ENCODE measurements around the gene CCDC33.

CCDC33 gene

DNA sequence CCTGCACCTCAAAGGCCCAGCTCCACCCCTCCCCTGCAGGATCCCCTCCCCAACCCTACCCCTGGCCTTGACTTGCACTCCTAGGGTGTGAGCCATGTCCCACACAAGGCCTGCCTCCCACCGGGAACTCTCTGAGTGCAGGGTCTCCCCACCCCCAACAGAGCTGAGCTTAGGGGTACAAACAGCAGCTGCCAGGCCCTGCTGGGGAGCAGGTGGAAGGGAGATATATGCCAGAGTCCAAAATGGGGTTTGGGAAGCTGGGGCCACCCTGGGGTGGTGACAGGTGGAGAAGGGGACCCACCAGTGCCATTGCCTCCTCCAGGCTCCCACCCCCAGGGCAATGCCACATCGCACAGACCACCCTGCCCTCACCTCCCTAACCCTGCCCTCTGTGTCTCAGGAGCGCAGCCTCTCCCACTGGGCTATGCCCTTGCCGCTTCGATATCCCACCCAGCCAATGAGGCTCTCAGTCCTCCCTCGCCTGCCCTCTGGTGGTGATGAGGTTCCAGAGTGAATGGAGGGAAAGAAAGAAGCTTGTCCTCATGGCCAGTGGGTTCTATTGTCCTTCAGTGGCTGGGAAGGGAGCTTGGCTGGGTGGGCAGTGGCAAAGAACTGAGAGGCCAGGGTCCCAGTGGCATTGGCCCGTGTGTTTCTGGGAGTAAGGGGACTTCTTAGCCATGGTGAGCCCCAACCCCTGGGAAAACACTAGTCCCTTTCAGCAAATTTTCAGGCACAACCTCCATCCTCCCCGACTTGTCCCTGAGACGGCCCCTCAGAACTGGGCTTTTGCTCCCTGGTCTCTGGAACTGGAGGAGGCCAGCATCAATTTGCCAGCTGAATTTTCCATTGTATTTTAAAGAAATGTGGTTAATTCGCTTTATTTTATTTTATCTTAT lies 84.5 kb downstream of the CCDC33 start:
- Histone ChIP-seq H3K4me3 (replicated peaks; ENCODE audit: insufficient read depth, low read length) (no peak overlapping the region), H3K27ac (replicated peaks) (no peak overlapping the region), H3K27me3 (ENCODE audit: insufficient read depth, poor library complexity, severe bottlenecking) (no peaks in the 10 kb centered on the region)
- peak in 1 of 2 experiments; percentile 47 for DNase-seq (ENCODE audit: low read depth in 1 of 2, low spot score in 1 of 2)
- TF ChIP-seq, protein P1, sequence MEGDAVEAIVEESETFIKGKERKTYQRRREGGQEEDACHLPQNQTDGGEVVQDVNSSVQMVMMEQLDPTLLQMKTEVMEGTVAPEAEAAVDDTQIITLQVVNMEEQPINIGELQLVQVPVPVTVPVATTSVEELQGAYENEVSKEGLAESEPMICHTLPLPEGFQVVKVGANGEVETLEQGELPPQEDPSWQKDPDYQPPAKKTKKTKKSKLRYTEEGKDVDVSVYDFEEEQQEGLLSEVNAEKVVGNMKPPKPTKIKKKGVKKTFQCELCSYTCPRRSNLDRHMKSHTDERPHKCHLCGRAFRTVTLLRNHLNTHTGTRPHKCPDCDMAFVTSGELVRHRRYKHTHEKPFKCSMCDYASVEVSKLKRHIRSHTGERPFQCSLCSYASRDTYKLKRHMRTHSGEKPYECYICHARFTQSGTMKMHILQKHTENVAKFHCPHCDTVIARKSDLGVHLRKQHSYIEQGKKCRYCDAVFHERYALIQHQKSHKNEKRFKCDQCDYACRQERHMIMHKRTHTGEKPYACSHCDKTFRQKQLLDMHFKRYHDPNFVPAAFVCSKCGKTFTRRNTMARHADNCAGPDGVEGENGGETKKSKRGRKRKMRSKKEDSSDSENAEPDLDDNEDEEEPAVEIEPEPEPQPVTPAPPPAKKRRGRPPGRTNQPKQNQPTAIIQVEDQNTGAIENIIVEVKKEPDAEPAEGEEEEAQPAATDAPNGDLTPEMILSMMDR (IDR thresholded peaks at IDR 0.05; ENCODE audit: insufficient read depth, low read length), result peak; percentile 75
- TF ChIP-seq SPI1 (IDR thresholded peaks at IDR 0.05; ENCODE audit: borderline replicate concordance, low read depth), result no peak

DNA sequence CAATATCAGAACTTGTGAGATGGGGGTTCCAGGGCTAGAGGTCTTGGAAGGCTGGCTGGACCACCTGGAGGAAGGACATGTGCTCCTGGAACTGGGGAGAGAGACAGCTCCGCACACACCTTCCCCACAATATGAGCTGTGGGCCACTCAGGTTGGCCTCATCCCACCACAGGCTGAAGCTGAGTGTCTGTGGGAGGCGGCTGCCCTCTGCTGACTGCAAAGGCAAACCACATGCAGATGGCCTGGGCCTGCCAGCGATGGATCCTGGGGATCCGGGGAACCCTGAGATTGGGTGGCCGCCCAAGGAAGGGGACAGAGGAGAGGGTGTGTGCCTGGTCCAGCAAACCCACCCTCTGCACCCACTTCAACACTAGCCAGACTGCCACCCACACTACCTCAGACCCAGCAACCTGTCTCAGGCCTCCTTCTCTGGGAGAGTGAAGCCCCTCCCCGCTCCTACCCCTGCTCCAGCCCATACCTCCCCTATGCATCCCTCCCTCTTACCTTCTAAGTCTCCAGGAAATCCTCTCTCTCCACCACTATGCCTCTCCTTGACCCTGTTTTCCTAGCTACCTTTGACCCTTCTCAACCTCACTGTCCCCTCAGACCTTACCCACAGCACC lies 86.5 kb downstream of the CCDC33 start:
- Histone ChIP-seq H3K4me3 (replicated peaks; ENCODE audit: insufficient read depth, low read length) (no peak overlapping the region), H3K27me3 (ENCODE audit: insufficient read depth, poor library complexity, severe bottlenecking) (no peaks in the 10 kb centered on the region), H3K27ac (replicated peaks) (no peak overlapping the region)
- TF ChIP-seq POLR2AphosphoS5 (IDR thresholded peaks at IDR 0.05; ENCODE audit: low read depth) (no peak), GABPA (IDR thresholded peaks at IDR 0.05; ENCODE audit: low read depth) (no peak)
- TF ChIP-seq, protein P1 (IDR thresholded peaks at IDR 0.05; ENCODE audit: insufficient read depth, low read length), result peak; percentile 81
- DNase-seq (ENCODE audit: low read depth in 1 of 2, low spot score in 1 of 2), result peak in 1 of 2 experiments; percentile 52

DNA sequence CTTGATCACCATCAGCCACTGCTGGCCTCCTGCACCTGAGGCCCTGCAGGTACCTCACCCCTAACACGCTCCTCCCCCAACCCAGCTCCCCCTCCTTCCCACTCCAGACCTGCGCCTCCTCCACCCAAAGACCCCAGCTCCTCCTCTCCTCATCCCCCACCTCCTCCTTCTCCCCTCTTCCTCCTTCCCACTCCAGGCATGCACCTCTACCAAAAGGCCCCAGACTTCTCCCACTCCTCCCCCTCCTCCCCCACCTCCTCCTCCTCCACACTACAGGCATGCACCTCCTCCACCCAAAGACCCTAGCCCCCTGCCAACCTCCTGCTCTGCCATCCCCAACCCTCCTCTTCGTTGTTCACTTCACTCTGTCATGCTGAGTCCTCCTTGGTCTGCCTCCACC lies 88.6 kb downstream of the CCDC33 start:
- H3K4me3 ChIP-seq (replicated peaks; ENCODE audit: insufficient read depth, low read length), result no peak overlapping the region
- no peak overlapping the region for H3K27ac ChIP-seq (replicated peaks)
- TF ChIP-seq, protein P2, sequence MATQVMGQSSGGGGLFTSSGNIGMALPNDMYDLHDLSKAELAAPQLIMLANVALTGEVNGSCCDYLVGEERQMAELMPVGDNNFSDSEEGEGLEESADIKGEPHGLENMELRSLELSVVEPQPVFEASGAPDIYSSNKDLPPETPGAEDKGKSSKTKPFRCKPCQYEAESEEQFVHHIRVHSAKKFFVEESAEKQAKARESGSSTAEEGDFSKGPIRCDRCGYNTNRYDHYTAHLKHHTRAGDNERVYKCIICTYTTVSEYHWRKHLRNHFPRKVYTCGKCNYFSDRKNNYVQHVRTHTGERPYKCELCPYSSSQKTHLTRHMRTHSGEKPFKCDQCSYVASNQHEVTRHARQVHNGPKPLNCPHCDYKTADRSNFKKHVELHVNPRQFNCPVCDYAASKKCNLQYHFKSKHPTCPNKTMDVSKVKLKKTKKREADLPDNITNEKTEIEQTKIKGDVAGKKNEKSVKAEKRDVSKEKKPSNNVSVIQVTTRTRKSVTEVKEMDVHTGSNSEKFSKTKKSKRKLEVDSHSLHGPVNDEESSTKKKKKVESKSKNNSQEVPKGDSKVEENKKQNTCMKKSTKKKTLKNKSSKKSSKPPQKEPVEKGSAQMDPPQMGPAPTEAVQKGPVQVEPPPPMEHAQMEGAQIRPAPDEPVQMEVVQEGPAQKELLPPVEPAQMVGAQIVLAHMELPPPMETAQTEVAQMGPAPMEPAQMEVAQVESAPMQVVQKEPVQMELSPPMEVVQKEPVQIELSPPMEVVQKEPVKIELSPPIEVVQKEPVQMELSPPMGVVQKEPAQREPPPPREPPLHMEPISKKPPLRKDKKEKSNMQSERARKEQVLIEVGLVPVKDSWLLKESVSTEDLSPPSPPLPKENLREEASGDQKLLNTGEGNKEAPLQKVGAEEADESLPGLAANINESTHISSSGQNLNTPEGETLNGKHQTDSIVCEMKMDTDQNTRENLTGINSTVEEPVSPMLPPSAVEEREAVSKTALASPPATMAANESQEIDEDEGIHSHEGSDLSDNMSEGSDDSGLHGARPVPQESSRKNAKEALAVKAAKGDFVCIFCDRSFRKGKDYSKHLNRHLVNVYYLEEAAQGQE (IDR thresholded peaks at IDR 0.05; ENCODE audit: insufficient replicate concordance, low read depth), result no peak
- TF ChIP-seq SPI1 (IDR thresholded peaks at IDR 0.05; ENCODE audit: borderline replicate concordance, low read depth) (no peak), POLR2AphosphoS5 (IDR thresholded peaks at IDR 0.05; ENCODE audit: low read depth) (no peak), GABPA (IDR thresholded peaks at IDR 0.05; ENCODE audit: low read depth) (no peak)
- TF ChIP-seq, protein P1 (IDR thresholded peaks at IDR 0.05; ENCODE audit: insufficient read depth, low read length), result no peak
- DNase-seq (ENCODE audit: low read depth in 1 of 2, low spot score in 1 of 2), result no peak
- no peaks in the 10 kb centered on the region for H3K27me3 ChIP-seq (ENCODE audit: insufficient read depth, poor library complexity, severe bottlenecking)

DNA sequence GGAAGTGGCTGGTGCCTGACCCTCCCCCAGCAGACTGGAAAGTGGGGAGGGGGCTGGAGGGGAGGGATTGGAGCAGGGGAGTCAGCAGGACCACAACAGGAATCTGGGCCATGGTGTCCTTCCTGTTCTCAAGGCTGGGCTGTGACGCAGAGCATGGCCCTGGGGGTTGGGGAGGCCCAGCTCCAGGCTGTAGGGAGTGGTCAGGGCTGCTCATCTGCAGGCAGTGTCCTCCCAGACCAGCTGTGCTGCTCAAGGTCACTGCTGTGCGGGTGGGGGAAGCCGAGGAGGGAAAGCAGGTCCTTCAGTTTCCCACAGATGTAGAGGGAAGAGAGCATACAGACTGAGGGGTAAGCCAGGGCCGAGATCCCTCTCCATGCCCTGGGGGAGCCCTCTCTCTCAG lies 90.6 kb downstream of the CCDC33 start:
- TF ChIP-seq GABPA (IDR thresholded peaks at IDR 0.05; ENCODE audit: low read depth) (no peak), POLR2AphosphoS5 (IDR thresholded peaks at IDR 0.05; ENCODE audit: low read depth) (no peak), SPI1 (IDR thresholded peaks at IDR 0.05; ENCODE audit: borderline replicate concordance, low read depth) (no peak)
- TF ChIP-seq, protein P1 (IDR thresholded peaks at IDR 0.05; ENCODE audit: insufficient read depth, low read length), result no peak
- TF ChIP-seq, protein P2 (IDR thresholded peaks at IDR 0.05; ENCODE audit: insufficient replicate concordance, low read depth), result no peak
- no peak for DNase-seq (ENCODE audit: low read depth in 1 of 2, low spot score in 1 of 2)

More for the DNA sequence above, 90.6 kb downstream of the CCDC33 start:
- Histone ChIP-seq H3K27ac (replicated peaks) (no peak overlapping the region), H3K4me3 (replicated peaks; ENCODE audit: insufficient read depth, low read length) (no peak overlapping the region), H3K27me3 (ENCODE audit: insufficient read depth, poor library complexity, severe bottlenecking) (peaks cover 4% of the 10 kb centered on the region)

All from HL-60 (cell line).